Fibroblast of gingiva (primary cell): Measurements from ENCODE around the gene KCNB1.

ENCODE experiments used
- DNase-seq: peaks from one replicate; pipeline ENCODE4 v3.0.0-alpha.2; 2011; ENCODE audit warnings: low read depth

Gene KCNB1

DNA sequence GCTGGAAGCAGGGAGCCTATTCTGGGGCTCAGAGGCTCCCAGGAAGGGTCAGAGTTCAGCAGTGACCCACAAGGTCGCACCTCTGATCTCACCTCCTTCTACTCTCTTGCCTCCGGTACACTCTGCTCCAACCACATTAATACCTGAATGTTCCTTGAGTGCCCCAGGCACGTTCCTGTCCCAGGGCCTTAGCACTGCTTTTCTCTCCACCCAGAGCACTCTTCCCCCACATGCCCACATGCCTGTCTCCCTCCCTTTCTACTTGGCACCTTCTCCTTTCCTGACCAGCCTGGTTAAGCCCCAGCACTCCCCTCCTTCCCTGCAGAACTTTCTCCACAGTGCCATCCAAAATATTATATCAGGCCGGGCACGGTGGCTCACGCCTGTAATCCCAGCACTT, 13.4 kb downstream of the KCNB1 start:
- DNase-seq = no peak

DNA sequence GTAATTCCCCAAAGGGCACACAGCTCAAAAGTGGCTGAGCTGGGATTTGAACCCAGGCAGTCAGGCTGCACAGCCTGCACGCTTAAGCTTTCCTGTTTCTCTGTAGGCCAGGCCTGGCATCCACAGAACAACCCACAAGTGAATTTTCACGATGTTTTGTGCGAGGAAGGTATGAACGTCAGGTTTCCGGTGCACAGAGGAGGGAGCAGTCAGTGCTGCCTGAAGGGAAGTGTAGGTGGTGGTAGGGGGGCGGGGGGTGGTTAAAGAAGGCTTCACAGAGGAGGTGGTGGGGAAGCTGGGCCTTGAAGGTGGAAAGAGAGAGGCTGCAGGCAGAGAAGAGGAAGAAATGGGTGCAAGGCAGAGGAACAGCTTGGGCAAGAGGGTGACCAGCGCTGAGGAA, 14.1 kb downstream of the KCNB1 start:
- no peak for DNase-seq

GRCh38 chr20:49466114-49466912, 16.2 kb downstream of the KCNB1 start:
- DNase-seq = no peak

- no peak for DNase-seq
These were observed 17.9 kb downstream of the KCNB1 start for GRCh38 chr20:49464556-49464955.

DNA sequence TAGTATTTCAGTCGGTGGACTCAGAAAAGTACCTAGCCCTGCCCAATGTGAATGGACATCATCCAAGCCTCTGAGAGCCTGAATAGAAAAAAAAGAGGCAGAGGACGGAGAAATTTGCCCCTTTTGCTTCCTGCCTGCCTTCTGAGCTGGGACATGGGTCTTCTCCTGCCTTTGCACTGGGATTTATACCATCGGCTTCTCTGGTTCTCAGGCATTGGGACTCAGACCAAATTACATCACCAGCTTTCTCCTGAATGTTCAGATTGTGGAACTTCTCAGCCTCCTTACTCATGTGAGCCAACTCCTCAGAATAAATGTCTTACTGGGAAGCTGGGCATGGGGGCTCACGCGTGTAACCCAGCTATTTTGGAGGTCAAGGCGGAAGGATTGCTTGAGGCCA, 19.8 kb downstream of the KCNB1 start:
- DNase-seq = no peak

DNA sequence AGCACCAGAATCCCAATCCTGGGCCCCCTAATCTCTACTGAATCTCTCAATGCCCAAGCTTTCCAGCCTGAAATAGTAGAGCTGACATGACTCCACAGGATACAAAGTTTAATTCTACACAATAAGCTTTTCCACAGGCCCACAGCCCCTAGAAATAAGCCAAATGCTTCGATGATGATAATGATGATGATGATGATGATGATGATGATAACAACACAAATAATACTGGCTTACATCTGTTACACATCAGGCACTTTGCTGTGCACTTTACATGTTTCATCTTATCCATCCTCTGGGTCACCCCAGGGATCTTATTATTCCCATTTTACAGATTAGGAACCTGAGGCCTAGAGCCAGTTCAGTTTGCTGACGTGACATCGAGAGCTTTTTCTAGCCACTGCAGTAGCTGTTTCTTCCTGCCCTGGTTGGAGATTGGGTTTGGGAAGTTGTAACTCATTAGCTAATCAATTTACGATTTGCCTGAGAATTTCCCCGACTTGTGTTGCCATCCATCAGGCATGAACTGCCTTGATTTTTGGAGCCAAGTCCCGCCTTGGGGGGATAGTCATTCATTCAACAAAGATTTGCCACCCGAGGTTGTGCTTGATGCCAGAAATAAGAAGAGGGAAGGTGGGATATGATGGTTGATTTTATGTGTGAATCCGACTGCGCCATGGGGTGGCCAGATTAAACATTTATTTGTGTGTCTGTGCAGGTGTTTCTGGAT, 20.4 kb downstream of the KCNB1 start:
- no peak for DNase-seq

DNA sequence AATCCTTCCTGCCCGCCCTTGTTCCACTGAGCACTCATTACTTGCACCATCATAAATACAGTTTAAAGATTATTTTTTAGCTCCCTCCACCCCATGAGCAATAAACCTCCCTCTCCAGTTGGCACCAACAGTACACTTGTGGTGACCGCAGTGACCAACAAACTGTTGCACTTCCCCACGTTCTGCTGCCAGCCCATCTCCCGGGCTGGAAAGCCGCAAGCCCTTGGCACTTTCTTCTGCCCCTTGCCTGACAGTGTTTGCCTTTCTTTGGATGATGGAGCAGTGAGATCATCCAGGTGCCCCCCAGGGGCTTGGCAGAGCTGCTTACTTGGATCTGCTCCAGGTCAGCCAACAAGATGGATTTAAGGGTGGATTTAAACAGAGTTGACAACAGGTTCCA, 21.6 kb downstream of the KCNB1 start:
- DNase-seq = no peak

- no peak for DNase-seq
These were observed 22.3 kb downstream of the KCNB1 start for GRCh38 chr20:49460131-49460530.

DNA sequence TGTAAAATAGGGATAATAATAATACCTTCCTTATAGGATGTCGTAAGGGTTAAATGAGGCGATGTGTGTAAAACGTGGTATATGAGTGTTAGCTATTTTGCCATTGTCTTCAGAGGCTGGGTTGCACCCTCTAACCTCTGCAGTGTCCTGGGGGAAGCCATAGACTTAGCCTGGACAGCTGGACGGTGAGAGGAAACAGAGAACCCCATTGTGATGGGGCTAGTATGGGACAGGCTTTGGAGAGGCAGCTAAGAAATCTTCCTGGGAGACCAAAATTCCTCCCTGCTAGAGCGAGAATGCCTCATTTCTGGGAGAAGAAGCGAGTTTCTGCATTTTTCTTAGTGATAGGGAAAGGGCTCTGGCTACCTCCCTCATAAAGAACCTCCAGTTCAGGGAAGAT, 22.8 kb downstream of the KCNB1 start:
- DNase-seq = no peak

DNA sequence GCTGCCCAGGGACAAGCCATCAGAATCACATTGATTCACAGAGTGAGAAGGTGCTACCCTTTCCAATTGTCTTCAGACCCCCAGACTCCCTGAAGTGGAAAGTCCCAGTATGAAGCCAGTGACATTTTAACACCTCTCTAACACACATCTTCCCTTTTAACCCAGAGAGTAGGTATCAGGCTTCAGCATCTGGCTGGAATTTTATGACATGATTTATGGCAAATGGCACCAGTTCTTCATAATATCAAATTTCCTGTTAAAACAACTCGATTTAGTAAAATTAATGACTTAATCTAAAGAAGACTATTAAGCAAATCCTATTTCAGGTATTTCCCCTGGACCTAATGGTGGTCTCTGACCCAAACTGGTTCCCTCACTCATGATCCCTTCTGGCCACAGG, 25.0 kb downstream of the KCNB1 start:
- DNase-seq = no peak

DNA sequence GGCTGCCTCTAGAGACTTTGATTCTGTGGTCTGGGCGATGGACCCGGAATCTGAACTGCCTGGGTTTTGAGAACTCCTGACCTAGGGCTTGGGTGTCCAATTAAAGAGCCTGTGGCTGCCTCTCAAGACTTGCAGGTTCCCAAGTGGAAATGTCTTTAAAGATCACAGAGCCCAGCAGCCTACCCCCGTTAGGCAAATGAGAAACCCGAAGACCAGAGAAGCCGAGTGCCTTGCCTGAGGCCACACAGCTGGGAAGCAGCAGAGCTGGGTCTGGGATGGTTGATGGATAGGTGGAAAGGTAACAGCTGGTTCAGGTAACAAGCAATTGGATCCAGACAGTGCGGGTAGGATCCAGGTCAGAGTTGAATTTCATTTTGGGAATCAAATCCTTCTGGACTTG, 25.8 kb downstream of the KCNB1 start:
- DNase-seq = no peak

GRCh38 chr20:49455691-49456090, 26.8 kb downstream of the KCNB1 start:
- DNase-seq = no peak

- DNase-seq = no peak
These were observed 30.4 kb downstream of the KCNB1 start for GRCh38 chr20:49452011-49452482.

- no peak for DNase-seq
These were observed 32.2 kb downstream of the KCNB1 start for GRCh38 chr20:49450281-49450721.

GRCh38 chr20:49448917-49449316, 33.6 kb downstream of the KCNB1 start:
- DNase-seq = no peak

DNA sequence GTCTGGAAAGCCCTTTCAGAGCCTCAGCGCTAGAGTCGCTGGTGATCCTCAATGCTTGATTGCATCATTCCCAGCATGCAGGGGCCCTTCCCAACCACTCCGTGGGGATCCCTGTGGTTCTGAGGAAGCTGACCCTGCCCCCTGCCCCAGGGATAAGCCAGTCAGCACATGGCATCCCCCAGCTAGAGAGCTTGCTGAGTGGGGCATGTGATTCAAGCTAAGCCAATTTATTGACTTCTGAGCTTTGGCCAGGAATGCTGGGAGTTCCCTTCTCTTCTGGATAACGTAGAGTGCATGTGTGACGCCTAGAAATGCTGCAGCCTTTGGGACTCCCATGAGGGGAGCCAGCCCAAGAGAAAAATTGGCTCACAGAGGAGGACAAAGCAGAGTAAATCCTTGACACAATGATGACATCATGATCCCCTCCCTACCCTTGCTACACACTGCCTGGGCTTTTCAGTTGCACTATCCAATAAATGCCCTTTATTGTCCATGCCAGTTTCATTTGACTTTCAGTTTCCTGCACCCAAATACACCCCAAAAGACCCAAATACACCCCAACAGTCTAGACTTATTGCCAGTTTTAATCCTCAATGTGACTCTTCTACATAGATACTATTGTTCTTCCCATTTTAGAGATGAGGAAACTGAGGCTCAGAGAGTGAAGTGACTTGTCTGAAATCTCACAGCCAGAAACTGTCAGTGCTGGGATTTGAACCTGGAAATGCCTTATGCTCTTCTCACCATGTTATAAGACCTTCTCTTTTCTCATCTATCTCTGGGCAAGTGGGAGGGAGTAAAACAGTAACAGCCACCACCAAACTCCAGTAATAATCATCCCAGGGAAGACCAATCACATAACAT, 34.3 kb downstream of the KCNB1 start:
- no peak for DNase-seq

DNA sequence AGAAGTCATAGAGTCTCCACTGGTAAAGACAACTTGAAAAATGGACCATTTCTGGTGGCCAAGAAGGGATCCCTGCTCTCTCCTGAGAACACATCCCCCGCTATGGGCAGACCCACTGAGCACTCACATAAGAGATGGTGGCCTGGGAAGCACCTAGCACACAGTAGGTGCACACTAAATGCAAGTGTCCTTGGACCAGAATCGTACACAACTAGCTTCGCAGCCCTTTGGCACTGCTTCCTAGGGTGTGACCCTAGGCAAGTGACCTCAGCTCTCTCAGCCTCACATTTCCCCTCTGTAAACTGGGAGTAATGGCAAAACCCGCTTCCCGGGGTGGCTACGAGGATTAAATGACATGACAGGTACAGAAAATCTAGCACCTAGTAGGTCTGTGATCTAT, 35.1 kb downstream of the KCNB1 start:
- no peak for DNase-seq

DNA sequence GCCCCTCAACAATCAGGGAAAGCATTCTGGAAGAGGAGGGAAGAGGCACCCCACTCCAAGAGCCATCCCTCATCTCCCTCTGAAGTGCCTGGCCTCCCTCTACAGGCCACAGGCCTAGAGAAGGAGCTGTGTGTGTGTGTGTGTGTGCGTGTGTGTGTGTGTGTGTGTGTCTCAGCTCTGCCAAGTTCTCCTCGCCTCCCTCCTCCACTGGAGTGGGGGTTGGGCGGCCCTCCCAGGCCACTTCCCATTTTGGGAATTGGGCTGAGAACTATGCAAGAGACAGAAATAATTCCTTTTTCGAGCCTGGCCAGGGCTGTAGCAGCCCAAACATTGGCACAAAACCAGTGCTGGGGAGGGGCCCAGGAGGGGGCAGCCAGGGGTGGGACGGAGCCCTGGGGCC, 35.7 kb downstream of the KCNB1 start:
- DNase-seq = peak; percentile 6

GRCh38 chr20:49446080-49446479, 36.4 kb downstream of the KCNB1 start:
- DNase-seq = no peak

GRCh38 chr20:49445176-49445575, 37.3 kb downstream of the KCNB1 start:
- no peak for DNase-seq

GRCh38 chr20:49444553-49444990, 37.9 kb downstream of the KCNB1 start:
- DNase-seq = no peak

GRCh38 chr20:49437057-49437456, 45.4 kb downstream of the KCNB1 start:
- DNase-seq = no peak
